GM12892 (cell line): Measurements from ENCODE around the gene NHLRC4.

Experiments used
- POLR2A ChIP-seq: IDR thresholded peaks from 2 replicates; pipeline ENCODE4 v1.6.1; 2011; ENCODE audit warnings: low read depth, low read length, control low read depth
- TAF1 ChIP-seq: IDR thresholded peaks from 2 replicates; pipeline ENCODE4 v1.6.1; 2011; ENCODE audit warnings: low read depth, mild to moderate bottlenecking, control low read depth, low read length, borderline replicate concordance

- TF ChIP-seq POLR2A (no peak), TAF1 (no peak)
Observed at GRCh38 chr16:524274-525040, 42.3 kb upstream of the NHLRC4 start.
